ENCODE data around the gene NDUFB6. TPM values are rescaled to one million over a fixed set of nuclear protein-coding genes. Genes with fewer than 3 reads are reported as not detected.

Gene NDUFB6
- total RNA-seq, 2 donors from 2014 or later = 53.3 to 77.0 TPM

DNA sequence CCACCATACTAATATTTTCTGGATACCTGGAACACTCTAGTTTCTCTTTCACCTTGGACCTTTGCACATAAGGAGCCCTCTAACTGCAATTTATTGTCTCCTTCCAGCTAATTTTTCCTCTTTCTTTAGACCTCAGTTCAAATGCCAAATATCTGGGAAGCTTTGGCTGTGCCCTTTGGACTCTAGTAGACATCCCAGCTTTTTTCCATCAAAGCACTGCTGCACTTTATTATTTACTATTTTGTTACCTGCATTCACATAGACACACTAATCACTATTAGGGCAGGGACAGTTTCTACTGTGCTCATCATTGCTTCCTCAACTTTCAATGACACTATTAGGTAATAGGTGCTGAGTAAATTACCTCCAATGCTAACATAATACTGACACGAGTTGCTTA, 49.0 kb downstream of the NDUFB6 start:
- Histone ChIP-seq H3K27me3 (no peaks in the 10 kb centered on the region), H3K27ac (no peak overlapping the region), H3K36me3 (no peaks in the 10 kb centered on the region), H3K9me3 (no peaks in the 10 kb centered on the region), H3K9ac (ENCODE audit: low read depth in 2 of 2, low read length in 2 of 2) (no peak overlapping the region), H3K4me1 (peaks cover 3% of the 10 kb centered on the region), H3K4me3 (no peak overlapping the region)
- TF ChIP-seq, protein P1, sequence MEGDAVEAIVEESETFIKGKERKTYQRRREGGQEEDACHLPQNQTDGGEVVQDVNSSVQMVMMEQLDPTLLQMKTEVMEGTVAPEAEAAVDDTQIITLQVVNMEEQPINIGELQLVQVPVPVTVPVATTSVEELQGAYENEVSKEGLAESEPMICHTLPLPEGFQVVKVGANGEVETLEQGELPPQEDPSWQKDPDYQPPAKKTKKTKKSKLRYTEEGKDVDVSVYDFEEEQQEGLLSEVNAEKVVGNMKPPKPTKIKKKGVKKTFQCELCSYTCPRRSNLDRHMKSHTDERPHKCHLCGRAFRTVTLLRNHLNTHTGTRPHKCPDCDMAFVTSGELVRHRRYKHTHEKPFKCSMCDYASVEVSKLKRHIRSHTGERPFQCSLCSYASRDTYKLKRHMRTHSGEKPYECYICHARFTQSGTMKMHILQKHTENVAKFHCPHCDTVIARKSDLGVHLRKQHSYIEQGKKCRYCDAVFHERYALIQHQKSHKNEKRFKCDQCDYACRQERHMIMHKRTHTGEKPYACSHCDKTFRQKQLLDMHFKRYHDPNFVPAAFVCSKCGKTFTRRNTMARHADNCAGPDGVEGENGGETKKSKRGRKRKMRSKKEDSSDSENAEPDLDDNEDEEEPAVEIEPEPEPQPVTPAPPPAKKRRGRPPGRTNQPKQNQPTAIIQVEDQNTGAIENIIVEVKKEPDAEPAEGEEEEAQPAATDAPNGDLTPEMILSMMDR (IDR thresholded peaks at IDR 0.05) = no peak
- DNase-seq = no peak
- intact Hi-C loops (cut with DNase I) = loop anchor here (10.0 kb wide), 1 partner anchor 51 kb away; the partner anchor contains the start of gene NDUFB6

DNA sequence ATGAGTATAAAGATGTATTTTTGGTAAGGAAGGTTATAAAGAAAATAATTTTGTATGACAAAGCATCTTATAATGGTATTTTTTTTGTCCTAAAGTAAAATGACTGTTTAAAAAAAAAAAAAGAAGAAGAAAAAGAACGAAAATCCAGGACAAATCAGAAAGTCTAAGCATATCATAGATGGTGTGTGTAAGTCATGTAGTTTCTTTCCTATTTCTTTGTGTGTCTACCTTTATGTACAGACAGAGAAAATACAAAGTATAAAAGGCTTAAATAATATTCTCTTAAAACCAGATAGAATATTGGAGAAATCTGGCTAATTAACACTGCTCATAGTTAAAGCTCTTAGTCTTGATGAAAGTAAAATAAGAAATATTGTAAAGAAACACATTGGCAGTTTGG, 54.7 kb downstream of the NDUFB6 start:
- no peaks in the 10 kb centered on the region for H3K9me3 ChIP-seq
- H3K9ac ChIP-seq (ENCODE audit: low read depth in 2 of 2, low read length in 2 of 2) = no peak overlapping the region
- TF ChIP-seq, protein P1 (IDR thresholded peaks at IDR 0.05) = no peak
- H3K4me1 ChIP-seq = no peaks in the 10 kb centered on the region
- DNase-seq = no peak
- H3K36me3 ChIP-seq = no peaks in the 10 kb centered on the region
- H3K27me3 ChIP-seq = no peaks in the 10 kb centered on the region
- H3K27ac ChIP-seq = no peak overlapping the region
- H3K4me3 ChIP-seq = no peak overlapping the region
- intact Hi-C loops (cut with DNase I) = no loop called here

DNA sequence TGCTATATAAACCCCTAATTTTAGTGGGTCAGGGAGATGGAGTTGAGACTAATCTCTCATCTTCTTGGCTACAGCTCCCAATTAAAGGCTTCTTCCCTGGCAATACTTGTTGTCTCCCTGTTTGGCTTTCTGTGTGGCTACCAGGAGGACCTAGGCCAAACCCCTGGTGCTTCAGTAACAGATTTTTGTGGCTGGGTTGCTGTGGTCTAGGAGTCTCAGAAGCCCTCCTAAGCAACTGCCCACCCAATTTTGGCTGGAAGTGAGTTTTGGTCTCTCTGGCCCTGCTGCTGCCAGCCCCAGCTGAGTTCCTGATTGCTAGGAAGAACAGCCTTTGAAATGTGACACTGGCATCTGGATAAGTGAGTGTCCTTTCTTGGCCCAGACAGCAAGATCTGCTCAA, 56.7 kb downstream of the NDUFB6 start:
- TF ChIP-seq, protein P1 (IDR thresholded peaks at IDR 0.05) = no peak

DNA sequence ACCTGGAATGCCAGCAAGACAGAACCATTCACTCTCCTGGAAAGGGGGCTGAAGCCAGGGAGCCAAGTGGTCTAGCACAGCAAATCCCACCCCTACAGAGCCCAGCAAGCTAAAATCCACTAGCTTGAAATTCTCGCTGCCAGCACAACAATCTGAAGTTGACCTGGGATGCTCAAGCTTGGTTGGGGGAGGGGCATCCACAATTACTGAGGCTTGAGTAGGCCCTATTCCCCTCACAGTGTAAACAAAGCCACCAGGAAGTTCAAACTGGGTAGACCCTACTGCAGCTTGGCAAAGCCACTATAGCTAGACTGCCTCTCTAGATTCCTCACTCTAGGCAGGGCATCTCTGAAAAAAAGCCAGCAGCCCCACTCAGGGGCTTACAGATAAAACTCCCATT, 64.2 kb downstream of the NDUFB6 start:
- Histone ChIP-seq H3K9me3 (no peaks in the 10 kb centered on the region), H3K4me3 (no peak overlapping the region), H3K36me3 (no peaks in the 10 kb centered on the region), H3K4me1 (no peaks in the 10 kb centered on the region), H3K27me3 (no peaks in the 10 kb centered on the region), H3K27ac (no peak overlapping the region), H3K9ac (ENCODE audit: low read depth in 2 of 2, low read length in 2 of 2) (no peak overlapping the region)
- no peak for DNase-seq
- TF ChIP-seq, protein P1 (IDR thresholded peaks at IDR 0.05) = no peak
- intact Hi-C loops (cut with DNase I) = no loop called here

More for the DNA sequence above, 56.7 kb downstream of the NDUFB6 start:
- Histone ChIP-seq H3K27ac (no peak overlapping the region), H3K9ac (ENCODE audit: low read depth in 2 of 2, low read length in 2 of 2) (no peak overlapping the region), H3K4me3 (no peak overlapping the region), H3K36me3 (no peaks in the 10 kb centered on the region), H3K9me3 (no peaks in the 10 kb centered on the region), H3K27me3 (no peaks in the 10 kb centered on the region), H3K4me1 (no peaks in the 10 kb centered on the region)
- no peak for DNase-seq
- intact Hi-C loops (cut with DNase I) = no loop called here

DNA sequence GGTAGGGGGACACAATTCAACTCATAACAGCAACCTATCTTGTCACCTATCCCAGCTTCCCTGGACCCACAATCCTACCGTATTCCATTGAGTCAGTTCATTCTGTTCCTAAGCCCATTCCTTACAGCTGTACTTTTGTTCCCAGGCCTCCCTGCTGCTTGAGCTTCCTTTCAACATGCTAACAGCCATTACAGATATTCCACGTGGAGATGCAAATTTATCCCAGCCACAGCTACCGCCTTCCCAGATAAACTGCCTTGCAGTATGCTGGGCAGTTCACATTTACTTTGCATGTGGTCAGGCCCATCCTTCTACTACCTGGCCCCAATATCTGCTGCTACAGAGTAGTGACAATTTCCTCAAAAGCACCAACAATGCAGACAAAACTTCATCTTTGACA, 70.0 kb downstream of the NDUFB6 start:
- Histone ChIP-seq H3K36me3 (no peaks in the 10 kb centered on the region), H3K27ac (no peak overlapping the region), H3K9me3 (no peaks in the 10 kb centered on the region), H3K4me1 (no peaks in the 10 kb centered on the region), H3K4me3 (no peak overlapping the region), H3K27me3 (no peaks in the 10 kb centered on the region), H3K9ac (ENCODE audit: low read depth in 2 of 2, low read length in 2 of 2) (no peak overlapping the region)
- DNase-seq = no peak
- intact Hi-C loops (cut with DNase I) = no loop called here
- TF ChIP-seq, protein P1 (IDR thresholded peaks at IDR 0.05) = no peak

Other genes starting within 250 kb of the NDUFB6 start
- gene ACO1, start 188.5 kb downstream of the NDUFB6 start, total RNA-seq = 10 to 100 TPM; 35.0 to 50.8 TPM
- gene RIGI, start 47.0 kb downstream of the NDUFB6 start, total RNA-seq = 1 to 10 TPM; 3.0 to 8.5 TPM
- 10 to 100 TPM in 1 of 2 donors, 1 to 10 TPM in 1; 7.4 to 10.9 TPM for gene SMIM27, start 20.8 kb downstream of the NDUFB6 start, total RNA-seq
- gene TOPORS, start 20.6 kb downstream of the NDUFB6 start, total RNA-seq = 10 to 100 TPM; 11.9 to 17.4 TPM
- gene TAF1L, start 62.5 kb upstream of the NDUFB6 start, total RNA-seq = not detected
- not detected for gene TMEM215, start 210.4 kb upstream of the NDUFB6 start, total RNA-seq

Measured in colonic mucosa (tissue), 4 donors.